HepG2 (cell line): ENCODE data around the gene GZF1. TPM values are rescaled to one million over a fixed set of nuclear protein-coding genes. Genes with fewer than 3 reads are reported as not detected.

Experiments used
- CENPBD1 ChIP-seq: sonication (generic); formaldehyde crosslinking; IDR thresholded peaks from 2 replicates; pipeline ENCODE4 v1.8.0; 2022; ENCODE audit warnings: missing genetic modification reagents, low read depth, mild to moderate bottlenecking, borderline replicate concordance
- FUBP1 ChIP-seq: sonication (generic); formaldehyde crosslinking; IDR thresholded peaks from 2 replicates; pipeline ENCODE4 v1.5.1; 2020; ENCODE audit warnings: missing genetic modification reagents, mild to moderate bottlenecking, borderline replicate concordance
- GLI4 ChIP-seq: sonication (generic); formaldehyde crosslinking; IDR thresholded peaks from 2 replicates; pipeline ENCODE4 v1.5.1; 2020; ENCODE audit warnings: missing genetic modification reagents, mild to moderate bottlenecking, moderate library complexity, borderline replicate concordance
- HNF1B ChIP-seq: sonication (generic); formaldehyde crosslinking; IDR thresholded peaks from 2 replicates; pipeline ENCODE4 v1.5.1; 2020; ENCODE audit warnings: mild to moderate bottlenecking, moderate library complexity, missing genetic modification reagents
- ISL2 ChIP-seq: sonication (generic); formaldehyde crosslinking; IDR thresholded peaks from 2 replicates; pipeline ENCODE4 v1.5.0; 2020; ENCODE audit warnings: missing genetic modification reagents
- MATR3 ChIP-seq: sonication (generic); formaldehyde crosslinking; IDR thresholded peaks from 2 replicates; pipeline ENCODE4 v1.4.0; 2020; ENCODE audit warnings: missing genetic modification reagents
- MAZ ChIP-seq, 2 experiments: sonication (generic) in 1 of 2; formaldehyde crosslinking in 1 of 2; IDR thresholded peaks; 2 replicates each; pipeline versions ENCODE4 v1.5.0 to v1.6.1; 2012 to 2020; ENCODE audit warnings: low read depth in 2 of 2, mild to moderate bottlenecking in 2 of 2, borderline replicate concordance in 1 of 2, improper control_type of control experiment in 1 of 2, low read length in 1 of 2, missing genetic modification reagents in 1 of 2, moderate library complexity in 1 of 2
- MLX ChIP-seq: IDR thresholded peaks from 2 replicates; pipeline ENCODE4 v1.6.1; 2016
- MXI1 ChIP-seq: IDR thresholded peaks from 3 replicates; pipeline ENCODE4 v1.6.1; 2012; ENCODE audit warnings: low read depth, low read length, inconsistent platforms, borderline replicate concordance
- NFE2L1 ChIP-seq: sonication (generic); formaldehyde crosslinking; IDR thresholded peaks from 2 replicates; pipeline ENCODE4 v1.4.0; 2020; ENCODE audit warnings: missing genetic modification reagents, mild to moderate bottlenecking, borderline replicate concordance
- NPAS2 ChIP-seq: sonication (generic); formaldehyde crosslinking; IDR thresholded peaks from 2 replicates; pipeline ENCODE4 v1.8.0; 2022; ENCODE audit warnings: mild to moderate bottlenecking, missing genetic modification reagents, borderline replicate concordance
- NRL ChIP-seq: sonication (generic); formaldehyde crosslinking; IDR thresholded peaks from 2 replicates; pipeline ENCODE4 v1.5.0; 2020; ENCODE audit warnings: missing genetic modification reagents, mild to moderate bottlenecking, moderate library complexity, borderline replicate concordance
- PCBP1 ChIP-seq: fragments of 200-400 bp; formaldehyde crosslinking; IDR thresholded peaks from 2 replicates; pipeline ENCODE4 v1.6.1; 2017; ENCODE audit warnings: mild to moderate bottlenecking, low read depth, low read length, borderline replicate concordance
- RBM39 ChIP-seq: fragments of 200-400 bp; formaldehyde crosslinking; IDR thresholded peaks from one replicate; pipeline ENCODE4 v1.6.1; 2018; ENCODE audit warnings: antibody characterized with exemption, mild to moderate bottlenecking, low read depth, low read length; ENCODE audit not compliant: poor library complexity, severe bottlenecking
- SIX1 ChIP-seq: sonication (generic); formaldehyde crosslinking; IDR thresholded peaks from 2 replicates; pipeline ENCODE4 v1.4.0; 2020; ENCODE audit warnings: missing genetic modification reagents, borderline replicate concordance
- WIZ ChIP-seq: sonication (generic); formaldehyde crosslinking; IDR thresholded peaks from 2 replicates; pipeline ENCODE4 v1.5.1; 2020; ENCODE audit warnings: mild to moderate bottlenecking, missing genetic modification reagents
- ZNF687 ChIP-seq: sonication (generic); formaldehyde crosslinking; IDR thresholded peaks from 2 replicates; pipeline ENCODE4 v1.5.1; 2020; ENCODE audit warnings: mild to moderate bottlenecking, missing genetic modification reagents, moderate library complexity
- polyA plus RNA-seq, 8 experiments: library from polyadenylated mRNA; depleted of rRNA in 3 of 8; stranded (reverse) in 7 of 8; unstranded in 1 of 8; fragments of >200 nt; fragmentation: Illumina TruSeq in 4 of 8; extraction: Trizol in 4 of 8; gene quantifications; 2 replicates each; pipeline versions ENCODE4 v1.2.1 to v1.2.3, GENCODE V29; 2011 to 2016; ENCODE audit warnings: low read depth in 4 of 8, missing spikeins in 1 of 8, mixed read lengths in 1 of 8; ENCODE audit not compliant: insufficient read depth in 1 of 8
- total RNA-seq, 5 experiments: library from RNA; depleted of rRNA; stranded (reverse); fragments of >200 nt; fragmentation: Illumina TruSeq; extraction: Trizol; gene quantifications; 2 replicates each; pipeline ENCODE4 v1.2.3, GENCODE V29; 2016; ENCODE audit warnings: low read depth in 1 of 5

Gene GZF1
- total and polyA plus RNA-seq, 2 of the 13 experiments (the other 11 are each of a cell fraction or from before 2014, with no cell fraction given): 16.9 to 26.0 TPM

GRCh38 chr20:23357767-23358562, 4.0 kb upstream of the GZF1 start (continued):
- peak; percentile 79 for TF ChIP-seq MLX (CRISPR knock-in tag)
- peak; percentile 92 for TF ChIP-seq RBM39
- peak; percentile 95 for TF ChIP-seq ZNF687
- TF ChIP-seq NRL (CRISPR knock-in tag): peak; percentile 98
- peak; percentile 28; the same call in 1 of the 2 replicates for TF ChIP-seq GLI4 (CRISPR knock-in tag)
- TF ChIP-seq ISL2 (CRISPR knock-in tag): peak; percentile 79
- TF ChIP-seq CENPBD1 (CRISPR knock-in tag): no peak
- peak; percentile 77 for TF ChIP-seq MAZ (IDR thresholded peaks at IDR 0.05; ENCODE audit: borderline replicate concordance, low read depth, low read length)
- peak; percentile 84 for TF ChIP-seq MAZ (CRISPR knock-in tag; IDR thresholded peaks at IDR 0.05; ENCODE audit: low read depth)
- 0 out of 2 replicates have a peak, but pooled peaks have one; percentile 92 for TF ChIP-seq PCBP1
- TF ChIP-seq MXI1: peak; percentile 93; the same call in 2 of the 3 replicates
- TF ChIP-seq MATR3 (CRISPR knock-in tag): no peak
- peak; percentile 89; the same call in 1 of the 2 replicates for TF ChIP-seq FUBP1 (CRISPR knock-in tag)
- TF ChIP-seq SIX1: 0 out of 2 replicates have a peak, but pooled peaks have one; percentile 16
- no peak for TF ChIP-seq NPAS2
- TF ChIP-seq HNF1B (CRISPR knock-in tag): peak; percentile 95
- 0 out of 2 replicates have a peak, but pooled peaks have one; percentile 18 for TF ChIP-seq NFE2L1 (CRISPR knock-in tag)
- no peak for TF ChIP-seq WIZ
